ENCODE measurements around the gene DPY30. TPM values are rescaled to one million over a fixed set of nuclear protein-coding genes. Genes with fewer than 3 reads are reported as not detected.

Gene DPY30
- total RNA-seq, 4 donors from 2014 or later: 31.6 to 59.2 (median 50.6) TPM

DNA sequence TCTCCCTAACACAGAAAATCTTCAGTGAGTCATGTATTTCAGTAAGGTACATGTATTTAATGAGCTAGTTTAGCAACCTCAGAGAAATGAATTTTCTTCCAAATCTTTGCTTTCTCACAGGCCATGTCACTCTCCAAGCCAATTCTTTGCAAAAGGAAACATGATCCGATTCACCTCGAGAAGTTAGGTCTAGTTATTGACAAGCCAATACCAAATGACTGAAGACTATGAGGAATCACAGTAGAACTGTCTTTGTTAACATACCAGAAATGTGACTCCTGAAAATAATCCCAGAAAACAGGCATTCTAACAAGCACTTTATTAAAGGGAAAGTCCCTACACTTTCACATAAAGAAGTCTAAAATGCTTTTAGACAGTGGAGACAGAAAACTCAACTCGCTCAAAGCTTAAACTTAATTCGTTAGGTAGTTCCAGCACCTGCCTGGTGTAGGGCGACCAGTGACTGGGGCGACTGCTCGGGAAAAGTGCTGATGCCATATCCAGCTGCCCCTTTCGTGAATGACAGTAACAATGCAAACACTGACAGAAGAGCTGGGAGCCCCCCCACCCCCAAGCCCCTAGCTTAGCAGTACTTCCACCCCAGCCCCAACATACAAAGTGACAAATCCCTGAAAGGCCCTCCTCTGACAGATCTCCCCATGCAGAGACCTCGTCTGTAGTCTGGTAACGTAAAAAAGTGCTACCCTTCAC lies 30.6 kb downstream of the DPY30 start:
- 0 to 1% methylated on average over 8 to 10 of the region's 10 CpGs for WGBS, 2 donors

DNA sequence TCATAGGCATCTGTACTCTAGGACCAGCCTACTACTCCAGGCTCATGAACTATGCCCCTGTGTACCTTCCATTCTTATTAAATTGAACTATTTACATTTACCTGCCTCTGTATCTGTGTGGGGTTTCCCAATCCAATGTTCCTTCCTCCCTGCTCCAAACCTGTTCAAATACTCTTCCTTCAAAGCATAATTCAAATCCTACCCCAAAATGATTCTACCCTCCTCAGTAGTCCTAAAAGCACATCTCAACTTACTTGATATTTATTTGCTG lies 32.5 kb downstream of the DPY30 start:
- Histone ChIP-seq H3K4me1 (peaks cover 0 to 43% (median 16%) of the 10 kb centered on the region in 4 donors), H3K27me3 (no peaks in the 10 kb centered on the region), H3K36me3 (no peaks in the 10 kb centered on the region)

More for the DNA sequence above, 30.6 kb downstream of the DPY30 start:
- H3K27ac ChIP-seq: peak overlapping the region; percentile 39 to 94 (median 84)
- no peaks in the 10 kb centered on the region for H3K9me3 ChIP-seq
- H3K27me3 ChIP-seq: no peaks in the 10 kb centered on the region
- peaks cover 0 to 43% (median 16%) of the 10 kb centered on the region in 4 donors for H3K4me1 ChIP-seq
- H3K36me3 ChIP-seq: peaks cover 0 to 5% (median 0%) of the 10 kb centered on the region in 3 donors
- H3K4me3 ChIP-seq: peak overlapping the region; percentile 59 to 81 (median 76)
- TF ChIP-seq POLR2A (IDR thresholded peaks at IDR 0.05): no peak
- TF ChIP-seq, protein P1, sequence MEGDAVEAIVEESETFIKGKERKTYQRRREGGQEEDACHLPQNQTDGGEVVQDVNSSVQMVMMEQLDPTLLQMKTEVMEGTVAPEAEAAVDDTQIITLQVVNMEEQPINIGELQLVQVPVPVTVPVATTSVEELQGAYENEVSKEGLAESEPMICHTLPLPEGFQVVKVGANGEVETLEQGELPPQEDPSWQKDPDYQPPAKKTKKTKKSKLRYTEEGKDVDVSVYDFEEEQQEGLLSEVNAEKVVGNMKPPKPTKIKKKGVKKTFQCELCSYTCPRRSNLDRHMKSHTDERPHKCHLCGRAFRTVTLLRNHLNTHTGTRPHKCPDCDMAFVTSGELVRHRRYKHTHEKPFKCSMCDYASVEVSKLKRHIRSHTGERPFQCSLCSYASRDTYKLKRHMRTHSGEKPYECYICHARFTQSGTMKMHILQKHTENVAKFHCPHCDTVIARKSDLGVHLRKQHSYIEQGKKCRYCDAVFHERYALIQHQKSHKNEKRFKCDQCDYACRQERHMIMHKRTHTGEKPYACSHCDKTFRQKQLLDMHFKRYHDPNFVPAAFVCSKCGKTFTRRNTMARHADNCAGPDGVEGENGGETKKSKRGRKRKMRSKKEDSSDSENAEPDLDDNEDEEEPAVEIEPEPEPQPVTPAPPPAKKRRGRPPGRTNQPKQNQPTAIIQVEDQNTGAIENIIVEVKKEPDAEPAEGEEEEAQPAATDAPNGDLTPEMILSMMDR (IDR thresholded peaks at IDR 0.05): no peak
- no peak for TF ChIP-seq EP300 (IDR thresholded peaks at IDR 0.05)
- DNase-seq (ENCODE audit: low spot score in 2 of 2): no peak

DNA sequence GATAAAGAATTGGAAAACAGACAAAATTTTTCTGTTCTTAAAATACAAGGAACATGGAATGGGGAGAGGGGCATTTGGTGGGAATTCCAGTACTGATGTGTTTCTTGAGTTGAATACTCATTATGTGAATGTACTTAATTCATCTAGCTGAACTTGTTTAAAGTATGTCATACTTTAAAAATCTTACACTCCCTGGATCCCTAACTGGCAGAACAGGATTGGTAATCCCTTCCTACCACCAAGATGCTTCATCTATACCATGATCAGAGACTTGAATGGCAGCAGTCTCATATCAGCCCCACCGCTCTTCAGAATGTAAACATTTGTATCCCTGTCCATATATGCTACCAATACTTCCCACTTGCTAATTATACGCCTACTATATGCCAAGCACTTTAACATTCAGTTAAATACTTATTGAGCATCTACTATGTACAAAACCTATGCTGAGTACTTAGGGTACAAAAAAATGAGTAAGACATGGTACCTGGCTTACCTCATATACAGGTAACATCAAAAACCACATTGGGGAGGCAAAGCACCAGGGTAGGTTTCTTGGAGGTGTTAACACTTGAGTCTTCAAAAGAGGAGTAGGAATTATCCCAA lies 34.1 kb downstream of the DPY30 start:
- TF ChIP-seq EP300 (IDR thresholded peaks at IDR 0.05) (no peak), POLR2A (IDR thresholded peaks at IDR 0.05) (no peak)
- TF ChIP-seq, protein P1 (IDR thresholded peaks at IDR 0.05): no peak
- 96 to 98% methylated on average over 2 of the region's 2 CpGs for WGBS, 2 donors
- no peak for DNase-seq (ENCODE audit: low spot score in 2 of 2)

More for the DNA sequence above, 32.5 kb downstream of the DPY30 start:
- TF ChIP-seq EP300 (IDR thresholded peaks at IDR 0.05) (no peak), POLR2A (IDR thresholded peaks at IDR 0.05) (no peak)
- TF ChIP-seq, protein P1 (IDR thresholded peaks at IDR 0.05): no peak
- H3K4me3 ChIP-seq: no peak overlapping the region
- no peaks in the 10 kb centered on the region for H3K9me3 ChIP-seq
- DNase-seq (ENCODE audit: low spot score in 2 of 2): no peak
- no peak overlapping the region for H3K27ac ChIP-seq

DNA sequence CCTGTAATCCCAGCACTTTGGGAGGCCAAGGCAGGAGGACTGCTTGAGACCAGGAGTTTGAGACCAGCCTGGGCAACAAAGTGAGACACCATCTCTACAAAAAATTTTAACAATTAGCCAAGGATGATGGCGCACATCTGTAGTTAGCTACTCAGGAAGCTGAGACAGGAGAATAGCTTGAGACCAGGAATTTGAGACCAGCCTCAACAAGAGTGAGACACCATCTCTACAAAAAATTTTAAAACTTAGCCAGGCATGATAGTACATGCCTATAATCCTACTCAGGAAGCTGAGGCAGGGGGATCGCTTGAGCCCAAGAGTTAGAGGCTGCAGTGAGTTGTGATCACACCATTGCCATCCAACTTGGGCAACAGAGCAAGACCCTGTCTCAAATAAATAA lies 35.8 kb downstream of the DPY30 start:
- H3K4me1 ChIP-seq: peaks cover 0 to 27% (median 8%) of the 10 kb centered on the region in 4 donors

More for the DNA sequence above, 34.1 kb downstream of the DPY30 start:
- H3K4me1 ChIP-seq: peaks cover 0 to 32% (median 12%) of the 10 kb centered on the region in 4 donors
- H3K27me3 ChIP-seq: no peaks in the 10 kb centered on the region
- H3K27ac ChIP-seq: no peak overlapping the region
- no peak overlapping the region for H3K4me3 ChIP-seq
- H3K36me3 ChIP-seq: no peaks in the 10 kb centered on the region
- H3K9me3 ChIP-seq: no peaks in the 10 kb centered on the region

DNA sequence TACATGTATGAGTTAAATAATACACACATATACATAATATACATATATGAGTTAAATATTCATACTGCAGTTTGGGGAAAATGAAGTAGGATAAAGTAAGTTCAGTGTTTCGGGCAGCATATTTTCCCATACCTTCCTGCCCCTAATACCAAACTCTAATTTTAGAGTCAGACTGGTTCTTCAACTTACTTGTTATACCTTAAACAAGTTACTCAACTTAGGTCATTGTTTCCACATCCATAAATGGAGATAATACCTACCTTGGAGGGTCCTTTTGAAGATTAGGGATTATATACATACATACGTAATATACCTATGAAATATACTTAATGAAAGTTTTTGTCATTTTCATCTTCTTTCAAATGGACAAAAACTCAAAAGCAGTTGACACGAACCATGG lies 37.2 kb downstream of the DPY30 start:
- Histone ChIP-seq H3K36me3 (no peaks in the 10 kb centered on the region), H3K27ac (no peak overlapping the region), H3K27me3 (no peaks in the 10 kb centered on the region), H3K4me3 (no peak overlapping the region), H3K9me3 (no peaks in the 10 kb centered on the region), H3K4me1 (peaks cover 0 to 14% (median 0%) of the 10 kb centered on the region in 4 donors)
- TF ChIP-seq, protein P1 (IDR thresholded peaks at IDR 0.05): no peak
- TF ChIP-seq EP300 (IDR thresholded peaks at IDR 0.05) (no peak), POLR2A (IDR thresholded peaks at IDR 0.05) (no peak)
- WGBS, 2 donors: 92% methylated on average over 3 of the region's 3 CpGs
- no peak for DNase-seq (ENCODE audit: low spot score in 2 of 2)

More for the DNA sequence above, 35.8 kb downstream of the DPY30 start:
- H3K27ac ChIP-seq: no peak overlapping the region
- 94 to 95% methylated on average over 2 of the region's 2 CpGs for WGBS, 2 donors
- no peak overlapping the region for H3K4me3 ChIP-seq
- no peak for DNase-seq (ENCODE audit: low spot score in 2 of 2)
- no peaks in the 10 kb centered on the region for H3K27me3 ChIP-seq
- no peaks in the 10 kb centered on the region for H3K9me3 ChIP-seq
- H3K36me3 ChIP-seq: no peaks in the 10 kb centered on the region
- TF ChIP-seq, protein P1 (IDR thresholded peaks at IDR 0.05): no peak
- TF ChIP-seq EP300 (IDR thresholded peaks at IDR 0.05): no peak
- no peak for TF ChIP-seq POLR2A (IDR thresholded peaks at IDR 0.05)

All from tibial nerve (tissue), 4 donors.